SK-N-SH (cell line): ENCODE data around the gene UCK1. TPM values are rescaled to one million over a fixed set of nuclear protein-coding genes. Genes with fewer than 3 reads are reported as not detected.

ENCODE experiments used
- CTCF ChIA-PET: fragments of 300-600, 350-600 bp; formaldehyde crosslinking; extraction: SDS; loops from one replicate; lab custom pipeline; 2021; lab: Yijun Ruan, JAX
- POLR2A ChIA-PET: fragments of 350-600 bp; sonication (Branson Sonifier 250); formaldehyde crosslinking; extraction: SDS; loops from one replicate; lab custom pipeline; 2020; ENCODE audit warnings: antibody characterized with exemption, inconsistent platforms; lab: Yijun Ruan, JAX
- DNase-seq: peaks from one replicate; pipeline ENCODE4 v3.0.0; 2012
- H2AFZ ChIP-seq: fragments of 200-600 bp; sonication (generic); 2 replicates; pipeline ENCODE4 v1.8.1; 2016; ENCODE audit warnings: antibody characterized with exemption, mild to moderate bottlenecking, low read depth
- H3F3A ChIP-seq: fragments of 200-600 bp; sonication (generic); replicated peaks from 2 replicates; pipeline ENCODE3; 2016; ENCODE audit warnings: antibody characterized with exemption, mild to moderate bottlenecking; ENCODE audit not compliant: insufficient read depth
- H3K27ac ChIP-seq, 2 experiments: fragments of 200-500 bp in 1 of 2; fragments of 200-600 bp in 1 of 2; sonication (Bioruptor generic) in 1 of 2; sonication (generic), shearing (Covaris generic) in 1 of 2; 2 replicates each; pipeline versions ENCODE4 v1.5.1 to v1.6.1; 2014 to 2016; ENCODE audit warnings: low read depth in 2 of 2, inconsistent platforms in 1 of 2, low read length in 1 of 2, mild to moderate bottlenecking in 1 of 2, mixed read lengths in 1 of 2
- H3K27me3 ChIP-seq: fragments of 200-600 bp; sonication (generic), shearing (Covaris generic); 2 replicates; pipeline ENCODE4 v1.6.1; 2016; ENCODE audit warnings: mixed run types; ENCODE audit not compliant: insufficient read depth
- H3K36me3 ChIP-seq, 2 experiments: fragments of 200-500 bp in 1 of 2; fragments of 200-600 bp in 1 of 2; sonication (Bioruptor generic) in 1 of 2; sonication (generic) in 1 of 2; replicated peaks in 1 of 2; 2 replicates each; pipeline versions ENCODE3 to v1.5.1; 2014 to 2016; ENCODE audit warnings: low read length in 1 of 2, mild to moderate bottlenecking in 1 of 2; ENCODE audit not compliant: insufficient read depth in 2 of 2, control insufficient read depth in 1 of 2
- H3K4me1 ChIP-seq, 2 experiments: fragments of 200-500 bp in 1 of 2; fragments of 200-600 bp in 1 of 2; sonication (Bioruptor generic) in 1 of 2; sonication (generic), shearing (Covaris generic) in 1 of 2; 2 replicates each; pipeline versions ENCODE4 v1.5.1 to v1.6.1; 2014 to 2016; ENCODE audit warnings: low read depth in 1 of 2, low read length in 1 of 2, mixed run types in 1 of 2; ENCODE audit not compliant: insufficient read depth in 2 of 2, control insufficient read depth in 1 of 2
- H3K4me2 ChIP-seq: fragments of 200-600 bp; sonication (generic), shearing (Covaris generic); 2 replicates; pipeline ENCODE4 v1.6.1; 2017; ENCODE audit warnings: mixed run types
- H3K4me3 ChIP-seq, 2 experiments: fragments of 200-500 bp in 1 of 2; fragments of 200-600 bp in 1 of 2; sonication (Bioruptor generic) in 1 of 2; sonication (generic), shearing (Covaris generic) in 1 of 2; 2 replicates each; pipeline versions ENCODE4 v1.5.1 to v1.8.1; 2014 to 2016; ENCODE audit warnings: low read depth in 2 of 2, inconsistent platforms in 1 of 2, low read length in 1 of 2, mild to moderate bottlenecking in 1 of 2, mixed read lengths in 1 of 2, moderate library complexity in 1 of 2
- H3K79me2 ChIP-seq: fragments of 200-600 bp; sonication (generic); 2 replicates; pipeline ENCODE4 v1.8.1; 2017; ENCODE audit warnings: mild to moderate bottlenecking; ENCODE audit not compliant: insufficient read depth
- H3K9ac ChIP-seq: fragments of 200-600 bp; sonication (generic); 2 replicates; pipeline ENCODE4 v1.6.1; 2017; ENCODE audit warnings: mixed run types
- H3K9me2 ChIP-seq: fragments of 200-600 bp; sonication (generic); 2 replicates; pipeline ENCODE4 v1.6.1; 2017; ENCODE audit warnings: mixed run types
- H3K9me3 ChIP-seq: fragments of 200-600 bp; sonication (generic); 2 replicates; pipeline ENCODE4 v1.6.1; 2017; ENCODE audit warnings: mixed run types, mild to moderate bottlenecking, moderate library complexity
- H4K20me1 ChIP-seq: fragments of 200-600 bp; sonication (generic); 2 replicates; pipeline ENCODE4 v1.6.1; 2017; ENCODE audit warnings: mild to moderate bottlenecking, mixed run types; ENCODE audit not compliant: insufficient read depth
- ELF1 ChIP-seq: IDR thresholded peaks from 2 replicates; pipeline ENCODE4 v1.4.0; 2012
- EP300 ChIP-seq, 2 experiments: IDR thresholded peaks; 2 replicates each; pipeline versions ENCODE4 v1.4.0 to v1.6.1; 2012; ENCODE audit warnings: borderline replicate concordance in 1 of 2, low read depth in 1 of 2, low read length in 1 of 2
- GATA2 ChIP-seq: sonication (generic); formaldehyde crosslinking; IDR thresholded peaks from 2 replicates; pipeline ENCODE4 v1.5.0; 2020; ENCODE audit warnings: mild to moderate bottlenecking, missing genetic modification reagents
- MXI1 ChIP-seq: IDR thresholded peaks from 2 replicates; pipeline ENCODE4 v1.6.1; 2012; ENCODE audit warnings: mild to moderate bottlenecking, low read depth, low read length, improper control_type of control experiment
- NFIC ChIP-seq: IDR thresholded peaks from 2 replicates; pipeline ENCODE4 v1.4.0; 2012; ENCODE audit warnings: borderline replicate concordance
- NRF1 ChIP-seq: IDR thresholded peaks from 2 replicates; pipeline ENCODE4 v1.6.1; 2012; ENCODE audit warnings: low read depth, mild to moderate bottlenecking, low read length
- RXRA ChIP-seq: IDR thresholded peaks from 2 replicates; pipeline ENCODE4 v1.4.0; 2012; ENCODE audit warnings: low read depth, mild to moderate bottlenecking, borderline replicate concordance
- SIN3A ChIP-seq: IDR thresholded peaks from 2 replicates; pipeline ENCODE4 v1.6.1; 2012; ENCODE audit warnings: low read depth, mild to moderate bottlenecking, low read length, moderate library complexity, borderline replicate concordance
- WGBS: methylation state at CpG from one replicate; pipeline ENCODE4 v1.1.6; 2017; ENCODE audit warnings: low lambda C conversion rate; 5-methylcytosine and 5-hydroxymethylcytosine counted together
- polyA plus RNA-seq, 3 experiments: library from polyadenylated mRNA; depleted of rRNA; stranded (reverse); fragments of >200 nt; gene quantifications; 2 replicates each; pipeline ENCODE4 v1.2.3, GENCODE V29; 2012
- TF ChIP-seq, protein P1 (sequence below): IDR thresholded peaks from 2 replicates; pipeline ENCODE4 v1.4.0; 2012; ENCODE audit warnings: low read depth
- TF ChIP-seq, protein P2 (sequence below): IDR thresholded peaks from 2 replicates; pipeline ENCODE4 v1.4.0; 2012; ENCODE audit warnings: low read depth, borderline replicate concordance
- TF ChIP-seq, protein P3 (sequence below): fragments of 150-350 bp; IDR thresholded peaks from 2 replicates; pipeline ENCODE4 v1.6.1; 2016; ENCODE audit warnings: mild to moderate bottlenecking, low read depth, low read length

The UCK1 gene
- polyA plus RNA-seq, 1 of the 3 experiments (the other 2 are of a cell fraction): 32.9 TPM

DNA sequence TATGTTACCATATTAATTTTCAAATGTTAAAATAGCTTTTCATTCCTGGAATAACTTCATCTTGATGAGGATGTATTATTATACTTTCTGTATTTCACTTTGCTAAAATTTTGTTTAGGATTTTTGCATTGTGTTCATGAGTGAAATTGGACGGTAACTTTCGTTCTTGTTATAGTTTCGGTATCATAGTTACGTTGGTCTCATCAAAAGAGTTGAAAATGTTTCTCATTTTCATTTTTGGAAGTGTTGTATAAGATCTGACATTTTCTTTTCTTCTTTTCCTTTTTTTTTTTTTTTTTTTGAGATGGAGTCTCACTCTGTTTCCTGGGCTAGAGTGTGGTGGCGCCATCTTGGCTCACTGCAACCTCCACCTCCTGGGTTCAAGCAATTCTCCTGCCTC, 34.3 kb upstream of the UCK1 start:
- peaks cover 0 to 6% of the 10 kb centered on the region in 2 experiments for H3K36me3 ChIP-seq
- peaks cover 2% of the 10 kb centered on the region for H3F3A ChIP-seq
- no peak overlapping the region for H3K4me2 ChIP-seq
- DNase-seq: no peak
- WGBS: 95% methylated on average over 5 of the region's 5 CpGs
- TF ChIP-seq NRF1: no peak
- TF ChIP-seq, all 33 proteins: peak for 0
- no peaks in the 10 kb centered on the region for H3K4me1 ChIP-seq
- H4K20me1 ChIP-seq: no peaks in the 10 kb centered on the region
- ChIA-PET POLR2A (no interaction called here), CTCF (no interaction called here)
- no peaks in the 10 kb centered on the region for H3K9me2 ChIP-seq
- H3K4me3 ChIP-seq: no peak overlapping the region
- H3K9me3 ChIP-seq: peaks cover 3% of the 10 kb centered on the region; the same call in 1 of the 2 replicates
- no peak overlapping the region for H3K9ac ChIP-seq
- no peak overlapping the region for H3K27ac ChIP-seq
- no peak overlapping the region for H2AFZ ChIP-seq
- no peaks in the 10 kb centered on the region for H3K27me3 ChIP-seq
- no peaks in the 10 kb centered on the region for H3K79me2 ChIP-seq

DNA sequence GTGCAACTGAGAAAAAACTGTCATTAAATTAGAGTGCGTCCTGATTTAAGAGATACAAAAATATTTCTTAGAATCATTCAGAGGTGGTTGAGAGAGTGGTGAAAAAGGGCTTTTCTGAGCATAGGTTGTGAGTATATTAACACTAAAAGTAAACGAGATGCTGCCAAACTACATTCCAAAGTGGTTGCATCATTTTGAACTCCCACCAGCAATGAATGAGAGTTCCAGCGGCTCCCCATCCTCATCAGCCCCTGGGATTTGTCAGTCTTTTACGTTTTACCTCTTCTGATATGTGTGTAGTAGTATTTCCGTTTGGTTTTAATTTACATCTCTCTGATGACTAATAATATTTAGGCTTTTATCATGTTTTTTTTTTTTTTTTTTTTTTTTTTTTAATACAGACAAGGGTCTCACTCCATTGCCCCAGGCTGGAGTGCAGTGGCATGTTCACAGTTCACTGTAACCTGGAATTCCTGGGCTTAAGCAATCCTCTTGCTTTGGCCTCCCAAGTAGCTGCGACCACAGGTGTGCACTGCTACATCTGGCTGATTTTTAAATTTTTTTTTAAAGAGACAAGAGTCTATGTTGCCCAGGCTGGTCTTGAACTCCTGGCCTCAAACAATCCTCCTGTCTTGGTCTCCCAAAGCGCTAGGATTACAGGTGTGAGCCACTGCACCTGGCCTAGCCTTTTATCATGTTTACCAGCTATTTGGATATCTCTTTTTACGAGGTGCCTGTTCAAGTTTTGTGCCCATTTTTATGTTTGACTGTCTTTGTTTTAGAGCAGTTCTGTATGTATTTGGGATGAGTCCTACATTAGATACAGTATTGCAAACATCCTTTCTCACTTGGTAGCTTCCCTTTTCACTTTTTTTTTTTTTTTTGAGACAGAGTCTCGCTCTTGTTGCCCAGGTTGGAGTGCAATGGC, 31.2 kb upstream of the UCK1 start:
- Histone ChIP-seq H3F3A (peaks cover 2% of the 10 kb centered on the region), H3K79me2 (no peaks in the 10 kb centered on the region), H3K4me3 (no peak overlapping the region), H2AFZ (no peak overlapping the region), H3K4me2 (no peak overlapping the region), H3K9ac (no peak overlapping the region), H3K9me3 (peaks cover 3% of the 10 kb centered on the region; the same call in 1 of the 2 replicates), H3K9me2 (no peaks in the 10 kb centered on the region), H3K27me3 (no peaks in the 10 kb centered on the region), H3K27ac (no peak overlapping the region), H3K4me1 (no peaks in the 10 kb centered on the region), H3K36me3 (no peaks in the 10 kb centered on the region), H4K20me1 (no peaks in the 10 kb centered on the region)
- ChIA-PET POLR2A (no interaction called here), CTCF (interaction anchor here (1.5 kb wide), 1 partner anchor 193 kb away, joined by 3 read pairs; no protein-coding TSS in a partner anchor)
- no peak for DNase-seq
- 47% methylated on average over 9 of the region's 9 CpGs for WGBS
- TF ChIP-seq ELF1 (no peak), NRF1 (no peak), EP300 (IDR thresholded peaks at IDR 0.05; ENCODE audit: borderline replicate concordance in 1 of 2, low read depth in 1 of 2, low read length in 1 of 2) (no peak), GATA2 (CRISPR knock-in tag) (no peak), RXRA (no peak), NFIC (no peak)
- TF ChIP-seq, protein P1, sequence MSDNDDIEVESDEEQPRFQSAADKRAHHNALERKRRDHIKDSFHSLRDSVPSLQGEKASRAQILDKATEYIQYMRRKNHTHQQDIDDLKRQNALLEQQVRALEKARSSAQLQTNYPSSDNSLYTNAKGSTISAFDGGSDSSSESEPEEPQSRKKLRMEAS: no peak
- TF ChIP-seq, protein P2, sequence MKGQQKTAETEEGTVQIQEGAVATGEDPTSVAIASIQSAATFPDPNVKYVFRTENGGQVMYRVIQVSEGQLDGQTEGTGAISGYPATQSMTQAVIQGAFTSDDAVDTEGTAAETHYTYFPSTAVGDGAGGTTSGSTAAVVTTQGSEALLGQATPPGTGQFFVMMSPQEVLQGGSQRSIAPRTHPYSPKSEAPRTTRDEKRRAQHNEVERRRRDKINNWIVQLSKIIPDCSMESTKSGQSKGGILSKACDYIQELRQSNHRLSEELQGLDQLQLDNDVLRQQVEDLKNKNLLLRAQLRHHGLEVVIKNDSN: no peak

DNA sequence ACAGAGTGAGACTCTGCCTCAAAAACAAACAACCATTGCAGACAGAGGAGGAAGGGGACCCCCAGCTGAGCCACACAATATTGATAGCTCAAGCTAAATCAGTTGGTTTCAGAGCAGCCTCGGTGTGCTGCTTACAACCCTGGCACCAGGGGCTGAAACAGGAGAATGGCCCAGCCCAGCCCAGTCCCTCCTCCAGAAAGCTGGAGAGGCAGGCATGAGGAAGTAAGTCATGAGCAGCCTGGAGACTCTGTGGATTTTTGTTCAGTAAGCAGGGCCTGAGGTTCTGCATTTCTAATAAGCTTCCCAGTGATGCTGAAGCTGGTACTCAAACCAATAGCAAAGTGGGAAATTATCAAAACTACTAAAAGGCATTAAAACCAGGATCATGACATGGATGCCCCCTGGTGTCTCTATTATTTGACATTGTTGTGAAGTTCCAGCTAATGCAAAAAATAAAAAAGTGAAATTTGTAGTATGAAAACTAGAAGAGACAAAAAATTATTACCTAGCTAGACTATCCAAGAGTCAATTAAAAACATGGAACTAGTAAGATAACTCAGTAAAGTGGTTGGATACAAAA, 28.4 kb upstream of the UCK1 start:
- ChIA-PET POLR2A (no interaction called here), CTCF (interaction anchor here (0.6 to 1.4 kb wide), 4 partner anchors 27 to 200 kb away, joined by 3 read pairs; no protein-coding TSS in a partner anchor)
- Histone ChIP-seq H3K27ac (no peak overlapping the region), H2AFZ (no peak overlapping the region), H3K4me3 (no peak overlapping the region), H3K9me3 (peaks cover 3% of the 10 kb centered on the region; the same call in 1 of the 2 replicates), H3K4me1 (no peaks in the 10 kb centered on the region), H3K79me2 (no peaks in the 10 kb centered on the region), H4K20me1 (no peaks in the 10 kb centered on the region), H3K36me3 (no peaks in the 10 kb centered on the region), H3K9ac (no peak overlapping the region), H3K27me3 (no peaks in the 10 kb centered on the region), H3F3A (no peaks in the 10 kb centered on the region), H3K9me2 (no peaks in the 10 kb centered on the region), H3K4me2 (no peak overlapping the region)
- 80% methylated on average over 1 of the region's 1 CpG for WGBS
- TF ChIP-seq, protein P1: no peak
- no peak for TF ChIP-seq SIN3A
- no peak for TF ChIP-seq GATA2 (CRISPR knock-in tag)
- no peak for TF ChIP-seq NRF1
- no peak for TF ChIP-seq MXI1
- TF ChIP-seq, protein P3, sequence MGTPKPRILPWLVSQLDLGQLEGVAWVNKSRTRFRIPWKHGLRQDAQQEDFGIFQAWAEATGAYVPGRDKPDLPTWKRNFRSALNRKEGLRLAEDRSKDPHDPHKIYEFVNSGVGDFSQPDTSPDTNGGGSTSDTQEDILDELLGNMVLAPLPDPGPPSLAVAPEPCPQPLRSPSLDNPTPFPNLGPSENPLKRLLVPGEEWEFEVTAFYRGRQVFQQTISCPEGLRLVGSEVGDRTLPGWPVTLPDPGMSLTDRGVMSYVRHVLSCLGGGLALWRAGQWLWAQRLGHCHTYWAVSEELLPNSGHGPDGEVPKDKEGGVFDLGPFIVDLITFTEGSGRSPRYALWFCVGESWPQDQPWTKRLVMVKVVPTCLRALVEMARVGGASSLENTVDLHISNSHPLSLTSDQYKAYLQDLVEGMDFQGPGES: no peak
- no peak for DNase-seq
